GM12891 (cell line): Measurements from ENCODE around the gene HOXB5.
A peak's percentile ranks its signal among the peaks of the same experiment; 100 is the strongest.

Source experiments
- DNase-seq: peaks from one replicate; pipeline ENCODE4 v3.0.0; 2011; ENCODE audit warnings: low spot score; ENCODE audit not compliant: insufficient read length
- FAIRE-seq: peaks from 2 replicates; lab custom pipeline; 2011; peaks lifted over from hg19 to GRCh38; lab: Jason Lieb, UNC
- PAX5 ChIP-seq: IDR thresholded peaks from 2 replicates; pipeline ENCODE4 v1.6.1; 2011; ENCODE audit warnings: low read length, moderate library complexity, mild to moderate bottlenecking; ENCODE audit not compliant: insufficient read depth, severe bottlenecking
- POLR2A ChIP-seq: IDR thresholded peaks from 2 replicates; pipeline ENCODE4 v1.6.1; 2011; ENCODE audit warnings: low read depth, low read length, control low read depth
- POLR2AphosphoS5 ChIP-seq: IDR thresholded peaks from 2 replicates; pipeline ENCODE4 v1.6.1; 2011; ENCODE audit warnings: low read depth, low read length, control low read depth
- POU2F2 ChIP-seq: IDR thresholded peaks from 2 replicates; pipeline ENCODE4 v1.6.1; 2011; ENCODE audit warnings: low read depth, mild to moderate bottlenecking, control low read depth, low read length, moderate library complexity
- SPI1 ChIP-seq: IDR thresholded peaks from 2 replicates; pipeline ENCODE4 v1.6.1; 2011; ENCODE audit warnings: low read depth, low read length, control low read depth
- TAF1 ChIP-seq: IDR thresholded peaks from 2 replicates; pipeline ENCODE4 v1.6.1; 2011; ENCODE audit warnings: low read depth, low read length, control low read depth

Gene HOXB5

GRCh38 chr17:48615963-48616716 is 22.6 kb upstream of the HOXB5 start:
- no peak for TF ChIP-seq PAX5
- no peak for TF ChIP-seq POLR2A
- no peak for TF ChIP-seq TAF1
- TF ChIP-seq SPI1, result no peak
- no peak for TF ChIP-seq POLR2AphosphoS5
- no peak for TF ChIP-seq POU2F2
- FAIRE-seq (no peak), DNase-seq (no peak)

GRCh38 chr17:48615047-48615962 is 21.7 kb upstream of the HOXB5 start, which contains the start of gene HOXB8:
TSS of gene HOXB8 (minus strand) at chr17:48615292. CDS start at chr17:48614704, 588 bp downstream.
- FAIRE-seq (no peak), DNase-seq (no peak)

GRCh38 chr17:48613862-48614694 is 20.5 kb upstream of the HOXB5 start:
- DNase-seq, result no peak
- FAIRE-seq, result no peak
- TF ChIP-seq POLR2AphosphoS5 (no peak), POU2F2 (no peak), PAX5 (no peak), TAF1 (no peak), SPI1 (no peak), POLR2A (no peak)

More at GRCh38 chr17:48615047-48615962, 21.7 kb upstream of the HOXB5 start, which contains the start of gene HOXB8:
- no peak for TF ChIP-seq TAF1
- no peak for TF ChIP-seq POU2F2
- no peak for TF ChIP-seq POLR2AphosphoS5
- TF ChIP-seq SPI1, result no peak
- TF ChIP-seq PAX5, result no peak
- TF ChIP-seq POLR2A, result no peak

GRCh38 chr17:48612854-48613691 is 19.5 kb upstream of the HOXB5 start:
- peak; percentile 23 for FAIRE-seq
- DNase-seq, result no peak
- TF ChIP-seq SPI1, result no peak
- no peak for TF ChIP-seq PAX5
- no peak for TF ChIP-seq TAF1
- no peak for TF ChIP-seq POLR2A
- TF ChIP-seq POU2F2, result no peak
- no peak for TF ChIP-seq POLR2AphosphoS5

- FAIRE-seq (no peak), DNase-seq (no peak)
Observed at GRCh38 chr17:48612456-48612853, 18.9 kb upstream of the HOXB5 start.

GRCh38 chr17:48611681-48612455 is 18.3 kb upstream of the HOXB5 start:
- FAIRE-seq (peak; percentile 74), DNase-seq (no peak)

More at GRCh38 chr17:48612456-48612853, 18.9 kb upstream of the HOXB5 start:
- TF ChIP-seq POLR2A, result no peak
- TF ChIP-seq SPI1, result no peak
- no peak for TF ChIP-seq TAF1
- no peak for TF ChIP-seq POU2F2
- no peak for TF ChIP-seq POLR2AphosphoS5
- no peak for TF ChIP-seq PAX5

GRCh38 chr17:48611213-48611612 is 17.6 kb upstream of the HOXB5 start:
- FAIRE-seq (no peak), DNase-seq (no peak)
- TF ChIP-seq PAX5, result no peak
- no peak for TF ChIP-seq POU2F2
- TF ChIP-seq POLR2A, result no peak
- TF ChIP-seq SPI1, result no peak
- TF ChIP-seq POLR2AphosphoS5, result no peak
- TF ChIP-seq TAF1, result no peak

More at GRCh38 chr17:48611681-48612455, 18.3 kb upstream of the HOXB5 start:
- TF ChIP-seq PAX5 (no peak), TAF1 (no peak), SPI1 (no peak), POLR2AphosphoS5 (no peak), POLR2A (no peak), POU2F2 (no peak)
